ENCODE data around the gene INTS4. TPM values are rescaled to one million over a fixed set of nuclear protein-coding genes. Genes with fewer than 3 reads are reported as not detected.

Gene INTS4
- total RNA-seq, 1 experiment from 2014 or later = 86.7 TPM

GRCh38 chr11:77873345-77873744, 121.1 kb downstream of the INTS4 start:
- peaks cover 47% of the 10 kb centered on the region for H3K36me3 Mint-ChIP-seq (ENCODE audit: insufficient read depth, unreplicated experiment)
- intact Hi-C loops (cut with micrococcal nuclease; ENCODE audit: unreplicated experiment) = loop anchor here (10.0 kb wide), 1 partner anchor 99 kb away; no protein-coding TSS in a partner anchor
- H3K36me3 ChIP-seq (ENCODE audit: control insufficient read depth, insufficient read depth, low read length) = peaks cover 1% of the 10 kb centered on the region
- H3K4me3 ChIP-seq (ENCODE audit: low read depth, low read length) = no peak overlapping the region
- no peak for TF ChIP-seq CTCF (IDR thresholded peaks at IDR 0.05; ENCODE audit: insufficient read depth in 1 of 2, low read depth in 1 of 2, low read length in 1 of 2, severe bottlenecking in 1 of 2, unreplicated experiment in 1 of 2)
- H3K9me3 Mint-ChIP-seq (ENCODE audit: unreplicated experiment) = no peaks in the 10 kb centered on the region
- no peak for DNase-seq
- H3K9me3 ChIP-seq = no peaks in the 10 kb centered on the region
- POLR2A ChIA-PET = no interaction called here
- BruUV-seq (replicated peaks) = no TSS peak
- H3K27ac Mint-ChIP-seq (ENCODE audit: unreplicated experiment) = no peak overlapping the region
- no peaks in the 10 kb centered on the region for H3K4me1 ChIP-seq
- no peaks in the 10 kb centered on the region for H3K4me1 Mint-ChIP-seq (ENCODE audit: low read depth, unreplicated experiment)
- H3K4me3 Mint-ChIP-seq (ENCODE audit: unreplicated experiment) = no peak overlapping the region
- CTCF ChIA-PET = no interaction called here
- H3K27me3 Mint-ChIP-seq (ENCODE audit: insufficient read depth, unreplicated experiment) = no peaks in the 10 kb centered on the region
- no peaks in the 10 kb centered on the region for H3K27me3 ChIP-seq (replicated peaks; ENCODE audit: control insufficient read depth, insufficient read depth, low read length)

DNA sequence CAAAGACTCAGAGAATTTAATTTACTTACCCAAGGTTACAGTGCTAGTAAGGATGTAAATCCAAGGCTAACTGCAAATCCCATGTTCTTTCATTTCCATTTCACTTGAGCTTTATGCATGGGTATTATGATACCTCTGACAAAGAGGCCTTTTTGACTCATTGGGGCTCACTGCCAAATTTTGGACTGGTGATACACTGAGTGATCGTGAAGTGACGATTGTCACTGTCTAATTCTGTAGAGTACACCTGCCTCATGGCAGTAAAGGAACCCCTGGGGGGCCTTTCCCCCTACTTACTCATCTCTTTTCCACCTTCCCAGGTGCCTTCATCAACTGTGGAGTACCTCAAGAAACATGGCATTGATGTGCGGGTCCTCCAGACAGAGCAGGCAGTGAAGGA, 122.6 kb downstream of the INTS4 start:
- no peak for DNase-seq
- no peaks in the 10 kb centered on the region for H3K4me1 ChIP-seq
- no peaks in the 10 kb centered on the region for H3K9me3 ChIP-seq
- intact Hi-C loops (cut with micrococcal nuclease; ENCODE audit: unreplicated experiment) = loop anchor here (10.0 kb wide), 1 partner anchor 97 kb away; no protein-coding TSS in a partner anchor
- H3K4me3 Mint-ChIP-seq (ENCODE audit: unreplicated experiment) = no peak overlapping the region
- H3K4me1 Mint-ChIP-seq (ENCODE audit: low read depth, unreplicated experiment) = no peaks in the 10 kb centered on the region
- CTCF ChIA-PET = no interaction called here
- no peak overlapping the region for H3K27ac Mint-ChIP-seq (ENCODE audit: unreplicated experiment)
- no TSS peak for BruUV-seq (replicated peaks)
- POLR2A ChIA-PET = no interaction called here
- peaks cover 1% of the 10 kb centered on the region for H3K36me3 ChIP-seq (ENCODE audit: control insufficient read depth, insufficient read depth, low read length)
- H3K27me3 ChIP-seq (replicated peaks; ENCODE audit: control insufficient read depth, insufficient read depth, low read length) = no peaks in the 10 kb centered on the region
- TF ChIP-seq CTCF (IDR thresholded peaks at IDR 0.05; ENCODE audit: insufficient read depth in 1 of 2, low read depth in 1 of 2, low read length in 1 of 2, severe bottlenecking in 1 of 2, unreplicated experiment in 1 of 2) = no peak
- no peaks in the 10 kb centered on the region for H3K9me3 Mint-ChIP-seq (ENCODE audit: unreplicated experiment)
- H3K27me3 Mint-ChIP-seq (ENCODE audit: insufficient read depth, unreplicated experiment) = no peaks in the 10 kb centered on the region
- H3K36me3 Mint-ChIP-seq (ENCODE audit: insufficient read depth, unreplicated experiment) = peaks cover 43% of the 10 kb centered on the region
- H3K4me3 ChIP-seq (ENCODE audit: low read depth, low read length) = no peak overlapping the region

GRCh38 chr11:77868744-77869143, 125.7 kb downstream of the INTS4 start:
- Histone ChIP-seq H3K9me3 (no peaks in the 10 kb centered on the region), H3K36me3 (ENCODE audit: control insufficient read depth, insufficient read depth, low read length) (peaks cover 1% of the 10 kb centered on the region; the same call in 1 of the 2 replicates), H3K4me1 (no peaks in the 10 kb centered on the region), H3K4me3 (ENCODE audit: low read depth, low read length) (no peak overlapping the region), H3K27me3 (replicated peaks; ENCODE audit: control insufficient read depth, insufficient read depth, low read length) (no peaks in the 10 kb centered on the region)
- intact Hi-C loops (cut with micrococcal nuclease; ENCODE audit: unreplicated experiment) = no loop called here
- H3K9me3 Mint-ChIP-seq (ENCODE audit: unreplicated experiment) = no peaks in the 10 kb centered on the region
- no peak for TF ChIP-seq CTCF (IDR thresholded peaks at IDR 0.05; ENCODE audit: insufficient read depth in 1 of 2, low read depth in 1 of 2, low read length in 1 of 2, severe bottlenecking in 1 of 2, unreplicated experiment in 1 of 2)
- H3K27ac Mint-ChIP-seq (ENCODE audit: unreplicated experiment) = no peak overlapping the region
- no peaks in the 10 kb centered on the region for H3K27me3 Mint-ChIP-seq (ENCODE audit: insufficient read depth, unreplicated experiment)
- H3K36me3 Mint-ChIP-seq (ENCODE audit: insufficient read depth, unreplicated experiment) = peaks cover 31% of the 10 kb centered on the region
- ChIA-PET POLR2A (interaction anchor here (0.7 kb wide), 1 partner anchor 128 kb away, joined by 8 read pairs; no protein-coding TSS in a partner anchor), CTCF (no interaction called here)
- no peak overlapping the region for H3K4me3 Mint-ChIP-seq (ENCODE audit: unreplicated experiment)
- BruUV-seq (replicated peaks) = no TSS peak
- H3K4me1 Mint-ChIP-seq (ENCODE audit: low read depth, unreplicated experiment) = no peaks in the 10 kb centered on the region
- DNase-seq = no peak
